ENCODE data around the gene MSH5. TPM values are rescaled to one million over a fixed set of nuclear protein-coding genes. Genes with fewer than 3 reads are reported as not detected.
A peak's percentile ranks its signal among the peaks of the same experiment; 100 is the strongest.

The MSH5 gene
- total and polyA plus RNA-seq, 9 of the 15 experiments (the other 6 are each of a cell fraction or from before 2014, with no cell fraction given) = 12.5 to 104 (median 46.6) TPM

- TF ChIP-seq NCOA1 (IDR thresholded peaks at IDR 0.05; ENCODE audit: low read depth) = no peak
- no peak for TF ChIP-seq HMG20B (CRISPR knock-in tag; IDR thresholded peaks at IDR 0.05)
- TF ChIP-seq JUND (IDR thresholded peaks at IDR 0.05; ENCODE audit: borderline replicate concordance, low read depth, low read length) = peak; percentile 72
- peak; percentile 56; the same call in 1 of the 3 replicates for TF ChIP-seq JUND (tag; IDR thresholded peaks at IDR 0.05; ENCODE audit: borderline replicate concordance, low read depth, low read length)
- TF ChIP-seq ZNF766 (CRISPR knock-in tag; conservative IDR thresholded peaks at IDR 0.05) = no peak
- TF ChIP-seq GATAD2A (IDR thresholded peaks at IDR 0.05) = no peak
- TF ChIP-seq HDAC3 (IDR thresholded peaks at IDR 0.05; ENCODE audit: borderline replicate concordance, partially characterized antibody) = no peak
- TF ChIP-seq TCF7 (IDR thresholded peaks at IDR 0.05; ENCODE audit: borderline replicate concordance) = no peak
- no peak for TF ChIP-seq CBX5 (IDR thresholded peaks at IDR 0.05; ENCODE audit: borderline replicate concordance, low read depth)
- TF ChIP-seq USF2 (CRISPR knock-in tag; IDR thresholded peaks at IDR 0.05) = no peak
- no peak for TF ChIP-seq FOSL1 (tag; conservative IDR thresholded peaks at IDR 0.05)
- TF ChIP-seq MTA2 (IDR thresholded peaks at IDR 0.05; ENCODE audit: low read depth) = no peak
- TF ChIP-seq SNRNP70 (optimal IDR thresholded peaks at IDR 0.05; ENCODE audit: low read depth, low read length) = no peak
- no peak for TF ChIP-seq TGIF2 (CRISPR knock-in tag; IDR thresholded peaks at IDR 0.05)
- peak; percentile 88 for TF ChIP-seq USF1 (CRISPR knock-in tag; IDR thresholded peaks at IDR 0.05)
- TF ChIP-seq TSC22D4 (tag; IDR thresholded peaks at IDR 0.05) = no peak
- TF ChIP-seq ELK1 (CRISPR knock-in tag; IDR thresholded peaks at IDR 0.05) = no peak
- TF ChIP-seq FOXM1 (IDR thresholded peaks at IDR 0.05; ENCODE audit: low read depth) = no peak
- peak; percentile 97 for TF ChIP-seq FOXM1 (CRISPR knock-in tag; IDR thresholded peaks at IDR 0.05; ENCODE audit: low read depth)
- no peak for TF ChIP-seq ATF4 (CRISPR knock-in tag; IDR thresholded peaks at IDR 0.05)
- TF ChIP-seq MED1 (CRISPR knock-in tag; IDR thresholded peaks at IDR 0.05; ENCODE audit: borderline replicate concordance) = no peak
- no peak for TF ChIP-seq GTF2F1 (IDR thresholded peaks at IDR 0.05; ENCODE audit: low read depth, low read length)
- no peak for TF ChIP-seq ARID1B (IDR thresholded peaks at IDR 0.05)
- no peak for TF ChIP-seq EGR1 (conservative IDR thresholded peaks at IDR 0.05)
- peak; percentile 86; the same call in 1 of the 2 replicates for TF ChIP-seq ZNF695 (CRISPR knock-in tag; IDR thresholded peaks at IDR 0.05)
- no peak for TF ChIP-seq ZEB2 (IDR thresholded peaks at IDR 0.05)
Observed at GRCh38 chr6:31739639-31740396, at the start of gene MSH5 (continued).
